GM11168 (cell line): ENCODE data around the gene PRKAR1A.
"Not testable (repeated sequence)": the region's sequence is repeated elsewhere in the genome, so short reads cannot be mapped to it uniquely, and the experiment has no call there.

ENCODE experiments used
- in situ Hi-C: fragments of 300-500 bp; cut with MboI; formaldehyde crosslinking; loops from one replicate; pipeline ENCODE4 v1.12.0; 2022; ENCODE audit warnings: low sequenced_read_pairs; ENCODE audit not compliant: unreplicated experiment

The PRKAR1A gene

DNA sequence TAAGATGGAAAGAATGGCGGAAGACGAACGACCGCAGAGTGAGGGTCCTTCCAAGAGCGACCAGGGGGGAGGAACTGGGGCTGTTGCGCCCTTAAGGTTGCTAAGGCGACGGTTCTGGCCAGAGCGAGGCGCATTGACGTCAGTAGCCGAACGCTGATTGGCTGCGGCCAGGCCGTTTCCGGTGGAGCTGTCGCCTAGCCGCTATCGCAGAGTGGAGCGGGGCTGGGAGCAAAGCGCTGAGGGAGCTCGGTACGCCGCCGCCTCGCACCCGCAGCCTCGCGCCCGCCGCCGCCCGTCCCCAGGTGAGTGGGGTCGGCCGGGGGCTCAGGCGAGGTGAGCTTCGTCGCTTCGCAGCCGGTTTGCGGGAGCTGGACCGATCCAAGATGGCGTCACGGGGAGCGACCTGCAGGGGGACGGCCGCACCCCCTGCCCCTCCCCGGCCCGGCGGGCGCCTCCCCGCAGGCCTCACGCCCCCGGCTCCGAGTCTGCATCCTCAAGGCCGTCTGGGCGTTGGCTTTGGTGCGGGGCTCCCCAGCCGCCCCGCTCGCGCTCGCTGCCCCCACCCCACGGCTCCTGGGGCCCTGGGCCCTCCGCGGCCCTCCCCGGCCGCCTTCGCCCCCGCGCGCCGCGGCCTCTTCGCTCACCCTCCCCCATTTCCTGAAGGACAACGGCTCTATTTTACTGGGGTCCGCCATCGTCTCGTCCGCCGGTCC lies at the start of gene PRKAR1A:
TSS of gene PRKAR1A (plus strand) at position 184 of the 713 bp plus-strand sequence. CDS start 2,970 bp downstream, outside the sequence.
- in situ Hi-C loops, result no loop called here

DNA sequence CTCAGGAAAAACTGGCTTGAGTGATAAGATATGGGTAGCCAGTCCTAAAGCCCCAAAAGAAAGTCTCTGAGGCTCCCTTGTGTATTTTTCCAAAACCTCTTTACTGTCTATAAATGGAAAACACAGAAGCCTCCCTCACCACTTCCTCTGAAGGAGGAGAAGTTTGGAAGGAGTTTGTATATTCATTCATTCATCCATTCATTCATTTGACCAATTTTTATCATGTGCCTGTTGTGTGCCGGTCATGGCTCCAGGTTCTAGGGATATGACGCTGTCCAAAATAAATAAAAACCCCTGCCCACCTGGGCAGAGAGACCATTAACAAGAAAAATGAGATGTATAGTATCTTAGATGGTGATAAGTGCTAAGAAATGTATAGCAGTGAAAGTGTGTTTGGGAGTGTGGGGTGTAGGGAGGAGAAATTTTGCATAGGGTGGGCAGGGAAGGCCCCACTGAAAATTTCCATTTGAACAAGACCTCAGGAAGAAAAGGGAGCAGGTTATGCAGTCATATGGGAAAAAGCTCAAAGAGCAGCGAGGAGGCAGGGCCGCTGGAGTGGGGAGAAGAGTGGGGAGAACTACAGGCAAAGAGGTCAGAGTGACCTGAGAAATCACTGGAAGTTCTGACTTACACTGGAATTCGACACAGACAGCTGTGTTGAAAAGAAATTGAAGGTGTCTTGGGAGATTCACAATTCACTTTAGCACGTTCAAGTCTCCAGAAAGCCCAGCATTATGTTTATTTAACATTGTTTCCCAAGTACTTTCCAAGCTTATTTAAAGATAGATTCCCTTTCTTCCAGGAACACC lies 48.8 kb upstream of the PRKAR1A start:
- in situ Hi-C loops, result no loop called here

GRCh38 chr17:68468334-68468733 lies 43.9 kb upstream of the PRKAR1A start:
- in situ Hi-C loops, result no loop called here

GRCh38 chr17:68468788-68469187 lies 43.4 kb upstream of the PRKAR1A start:
- in situ Hi-C loops, result no loop called here

DNA sequence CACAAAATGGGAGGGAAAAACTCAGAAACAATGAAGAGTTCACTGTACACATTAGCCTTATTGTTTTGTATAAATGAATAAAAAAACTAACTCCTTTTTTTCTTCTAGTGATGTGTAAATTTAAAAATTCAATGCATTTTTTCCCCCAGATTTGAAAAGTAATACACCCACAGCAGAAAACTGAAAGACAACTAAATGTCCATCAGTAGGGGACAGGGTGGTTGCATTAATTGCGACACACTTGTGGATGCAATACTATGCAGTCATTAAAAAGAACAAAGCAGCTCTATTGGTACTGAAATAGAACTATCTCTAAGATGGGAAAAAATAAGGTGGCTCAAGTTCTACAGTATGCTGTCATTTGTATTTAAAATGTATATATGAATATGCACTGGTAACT lies 41.3 kb upstream of the PRKAR1A start:
- in situ Hi-C loops, result no loop called here

DNA sequence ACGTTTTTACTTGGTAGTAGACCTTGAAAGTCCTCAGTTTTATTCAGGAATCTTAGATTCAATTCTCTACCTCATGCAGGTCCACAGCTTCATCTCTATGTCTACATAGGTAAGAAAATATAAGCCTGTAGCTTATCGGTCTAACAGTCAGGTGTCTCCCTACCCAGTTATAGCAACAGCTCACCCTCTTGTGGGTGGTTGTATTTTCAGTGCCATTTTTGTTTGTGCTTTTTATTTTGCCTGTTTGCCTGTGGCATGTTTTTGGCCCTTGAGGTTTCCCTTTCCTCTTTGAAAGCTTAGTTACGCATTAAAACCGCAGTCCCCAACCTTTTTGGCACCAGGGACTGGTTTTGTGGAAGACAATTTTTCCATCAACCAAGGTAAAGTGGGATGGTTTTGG lies 31.3 kb upstream of the PRKAR1A start:
- in situ Hi-C loops, result no loop called here

GRCh38 chr17:68482576-68483041 lies 29.6 kb upstream of the PRKAR1A start:
- in situ Hi-C loops, result no loop called here

DNA sequence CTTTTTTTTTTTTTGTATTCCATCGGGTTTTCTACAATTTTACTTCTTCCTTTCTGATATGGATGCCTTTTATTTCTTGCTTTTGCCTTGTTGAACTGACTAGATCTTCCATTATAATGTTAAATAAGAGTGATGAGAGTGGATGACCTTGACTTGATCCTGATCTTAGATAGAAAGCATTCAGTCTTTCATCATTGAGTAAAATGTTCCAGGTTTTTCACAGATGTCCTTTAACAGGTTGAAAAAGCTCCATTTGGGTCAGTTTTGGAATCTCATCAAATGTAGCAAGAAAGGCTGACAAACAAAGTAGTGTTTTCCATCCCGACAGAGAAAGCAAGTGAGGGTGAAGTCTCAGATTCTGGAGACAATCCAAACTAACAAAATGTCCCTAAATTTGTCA lies 27.8 kb upstream of the PRKAR1A start:
- in situ Hi-C loops, result no loop called here

- in situ Hi-C loops, result no loop called here
Observed at GRCh38 chr17:68489919-68490318, 22.3 kb upstream of the PRKAR1A start.

GRCh38 chr17:68491381-68492231 lies 20.6 kb upstream of the PRKAR1A start:
- in situ Hi-C loops, result no loop called here

- in situ Hi-C loops, result not testable (repeated sequence)
Observed at GRCh38 chr17:68492394-68493054, 19.7 kb upstream of the PRKAR1A start.

- in situ Hi-C loops, result no loop called here
Observed at GRCh38 chr17:68495081-68495480, 17.1 kb upstream of the PRKAR1A start.

GRCh38 chr17:68497885-68498319 lies 14.3 kb upstream of the PRKAR1A start:
- in situ Hi-C loops, result no loop called here

- in situ Hi-C loops, result no loop called here
Observed at GRCh38 chr17:68498479-68499326, 13.5 kb upstream of the PRKAR1A start.

DNA sequence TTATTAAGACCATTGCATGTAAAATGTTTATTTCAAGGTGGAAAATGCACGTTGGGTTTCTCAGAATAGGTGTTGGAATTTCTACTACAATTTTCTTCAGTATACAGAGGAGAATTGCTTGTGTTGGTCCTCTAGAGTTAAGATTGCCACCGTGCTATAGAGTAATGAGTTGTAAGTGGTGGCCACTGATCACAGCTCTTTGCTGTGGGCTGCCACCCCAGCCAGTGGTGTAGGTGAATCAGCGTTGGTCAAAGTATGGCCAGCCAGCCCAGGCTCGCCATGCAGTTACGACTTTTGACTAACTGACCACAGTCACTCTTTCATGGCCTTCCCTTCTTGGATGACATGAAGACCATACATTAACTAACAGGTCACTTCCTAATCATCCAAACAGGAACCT lies 12.6 kb upstream of the PRKAR1A start:
- in situ Hi-C loops, result no loop called here

DNA sequence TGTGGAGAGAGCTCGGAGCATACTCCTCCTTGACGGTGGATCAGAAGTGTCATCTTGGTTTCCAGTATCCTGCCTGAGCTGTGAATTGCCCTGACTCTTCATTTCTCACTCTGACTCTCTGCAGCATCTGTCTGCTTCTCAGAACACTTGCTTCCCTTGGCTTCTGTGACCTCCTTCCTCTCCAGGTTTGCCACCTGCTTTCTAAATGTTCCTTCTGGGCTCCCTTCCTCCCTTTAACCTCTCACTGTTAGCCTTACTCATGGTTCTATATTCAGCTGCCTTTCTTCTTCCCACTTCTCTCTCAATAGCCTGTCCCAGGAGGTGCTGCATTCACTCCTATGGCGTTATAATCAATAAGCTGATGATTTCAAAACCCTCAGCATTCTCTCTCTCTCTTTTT lies 11.2 kb upstream of the PRKAR1A start:
- in situ Hi-C loops, result no loop called here

DNA sequence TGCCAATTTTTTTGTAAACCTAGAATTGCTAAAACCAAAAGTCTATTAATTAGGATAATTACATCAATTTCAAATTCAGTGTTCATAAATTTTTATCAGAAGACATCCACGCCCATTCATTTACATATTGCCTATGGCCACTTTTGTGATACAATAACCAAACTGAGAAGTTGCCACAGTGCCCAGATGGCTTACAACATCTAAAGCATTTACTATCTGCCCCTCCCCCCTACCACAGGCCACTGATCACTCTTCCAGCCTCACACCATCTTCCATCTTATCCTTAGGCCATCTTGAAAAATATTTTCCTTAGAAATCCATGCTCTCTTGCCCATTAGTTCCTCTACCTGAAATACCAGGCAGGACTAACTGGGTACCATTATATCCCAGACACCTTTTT lies 6.3 kb upstream of the PRKAR1A start:
- in situ Hi-C loops, result no loop called here

- in situ Hi-C loops, result no loop called here
Observed at GRCh38 chr17:68507576-68507975, 4.7 kb upstream of the PRKAR1A start.
